MM.1S (cell line): ENCODE results near the gene PTPRC.

Experiments
- DNase-seq: peaks from one replicate; pipeline ENCODE4 v3.0.0-alpha.2; 2015
- H2AFZ ChIP-seq: fragments of 300-600 bp; sonication (generic); 2 replicates; pipeline ENCODE4 v1.6.0; 2016; ENCODE audit warnings: antibody characterized with exemption, low read length
- H3F3A ChIP-seq: fragments of 300-600 bp; sonication (generic); 2 replicates; pipeline ENCODE4 v1.6.1; 2016; ENCODE audit warnings: mild to moderate bottlenecking, antibody characterized with exemption, low read length, moderate library complexity, mixed read lengths; ENCODE audit not compliant: insufficient read depth
- H3K27ac ChIP-seq: fragments of 300-600 bp; sonication (generic); 2 replicates; pipeline ENCODE4 v1.5.1; 2016; ENCODE audit warnings: mild to moderate bottlenecking, low read length
- H3K27me3 ChIP-seq: fragments of 300-600 bp; sonication (generic); replicated peaks from 2 replicates; pipeline ENCODE4 v1.6.0; 2016; ENCODE audit warnings: low read length; ENCODE audit not compliant: insufficient read depth
- H3K36me3 ChIP-seq: fragments of 300-600 bp; sonication (generic); replicated peaks from 2 replicates; pipeline ENCODE4 v1.6.1; 2016; ENCODE audit warnings: mild to moderate bottlenecking, low read length, mixed read lengths; ENCODE audit not compliant: insufficient read depth
- H3K4me1 ChIP-seq: fragments of 300-600 bp; sonication (generic); 2 replicates; pipeline ENCODE4 v1.6.1; 2016; ENCODE audit warnings: low read length, mixed read lengths
- H3K4me2 ChIP-seq: fragments of 300-600 bp; sonication (generic); 2 replicates; pipeline ENCODE4 v1.6.0; 2016; ENCODE audit warnings: low read depth, low read length
- H3K4me3 ChIP-seq: fragments of 300-600 bp; sonication (generic); 2 replicates; pipeline ENCODE4 v1.5.1; 2016; ENCODE audit warnings: low read length, mixed read lengths
- H3K79me2 ChIP-seq: fragments of 300-600 bp; sonication (generic); 2 replicates; pipeline ENCODE4 v1.6.1; 2016; ENCODE audit warnings: mixed run types, low read length, mixed read lengths
- H3K9ac ChIP-seq: fragments of 300-600 bp; sonication (generic); 2 replicates; pipeline ENCODE4 v1.6.1; 2016; ENCODE audit warnings: low read length, mixed read lengths
- H3K9me2 ChIP-seq: fragments of 300-600 bp; sonication (generic); replicated peaks from 2 replicates; pipeline ENCODE4 v1.6.1; 2016; ENCODE audit warnings: mild to moderate bottlenecking, low read length, mixed read lengths; ENCODE audit not compliant: insufficient read depth
- H3K9me3 ChIP-seq: fragments of 300-600 bp; sonication (generic); replicated peaks from 2 replicates; pipeline ENCODE4 v1.6.1; 2016; ENCODE audit warnings: mild to moderate bottlenecking, low read length, mixed read lengths; ENCODE audit not compliant: insufficient read depth
- H4K20me1 ChIP-seq: fragments of 300-600 bp; sonication (generic); 2 replicates; pipeline ENCODE4 v1.6.1; 2016; ENCODE audit warnings: mild to moderate bottlenecking, low read length, moderate library complexity, mixed read lengths; ENCODE audit not compliant: insufficient read depth
- CTCF ChIP-seq: fragments of 300-600 bp; sonication (generic); IDR thresholded peaks from 2 replicates; pipeline ENCODE4 v1.5.1; 2016; ENCODE audit warnings: antibody characterized with exemption, low read length, mixed read lengths
- EZH2 ChIP-seq: fragments of 300-600 bp; sonication (generic); optimal IDR thresholded peaks from 2 replicates; pipeline ENCODE3; 2017; ENCODE audit warnings: low read depth, mild to moderate bottlenecking, antibody characterized with exemption, low read length, mixed read lengths
- EZH2phosphoT487 ChIP-seq: fragments of 300-600 bp; sonication (generic); IDR thresholded peaks from 2 replicates; pipeline ENCODE4 v1.6.1; 2018; ENCODE audit warnings: antibody characterized with exemption, low read length

PTPRC gene

GRCh38 chr1:198669771-198670170 is 30.9 kb downstream of the PTPRC start:
- Histone ChIP-seq H3K9ac (no peak overlapping the region), H3K4me1 (peaks cover 42% of the 10 kb centered on the region), H2AFZ (no peak overlapping the region), H3F3A (peaks cover 20% of the 10 kb centered on the region), H3K27me3 (no peaks in the 10 kb centered on the region), H4K20me1 (no peaks in the 10 kb centered on the region), H3K36me3 (no peaks in the 10 kb centered on the region), H3K79me2 (no peaks in the 10 kb centered on the region), H3K9me3 (no peaks in the 10 kb centered on the region), H3K4me2 (peak overlapping the region; percentile 29; the same call in 1 of the 2 replicates), H3K9me2 (no peaks in the 10 kb centered on the region), H3K4me3 (no peak overlapping the region), H3K27ac (peak overlapping the region; percentile 75)
- DNase-seq: no peak
- TF ChIP-seq EZH2: no peak
- no peak for TF ChIP-seq EZH2phosphoT487
- no peak for TF ChIP-seq CTCF

GRCh38 chr1:198671136-198671535 is 32.3 kb downstream of the PTPRC start:
- Histone ChIP-seq H3K27ac (no peak overlapping the region; the same call in 1 of the 2 replicates), H3K4me2 (0 out of 2 replicates have a peak overlapping the region, but pooled peaks have one; percentile 13)

GRCh38 chr1:198672124-198672523 is 33.3 kb downstream of the PTPRC start:
- Histone ChIP-seq H3F3A (peaks cover 20% of the 10 kb centered on the region), H3K27ac (no peak overlapping the region), H3K36me3 (no peaks in the 10 kb centered on the region), H3K9me2 (no peaks in the 10 kb centered on the region), H3K27me3 (no peaks in the 10 kb centered on the region), H3K4me2 (no peak overlapping the region), H4K20me1 (no peaks in the 10 kb centered on the region), H3K79me2 (no peaks in the 10 kb centered on the region), H3K4me1 (peaks cover 42% of the 10 kb centered on the region), H2AFZ (no peak overlapping the region), H3K4me3 (no peak overlapping the region), H3K9ac (no peak overlapping the region), H3K9me3 (no peaks in the 10 kb centered on the region)
- DNase-seq: no peak
- no peak for TF ChIP-seq EZH2
- TF ChIP-seq CTCF: no peak

More at GRCh38 chr1:198671136-198671535, 32.3 kb downstream of the PTPRC start:
- H3F3A ChIP-seq: peaks cover 20% of the 10 kb centered on the region
- H2AFZ ChIP-seq: no peak overlapping the region
- H3K36me3 ChIP-seq: no peaks in the 10 kb centered on the region
- no peaks in the 10 kb centered on the region for H3K9me3 ChIP-seq
- no peaks in the 10 kb centered on the region for H3K9me2 ChIP-seq
- no peaks in the 10 kb centered on the region for H3K27me3 ChIP-seq
- no peaks in the 10 kb centered on the region for H3K79me2 ChIP-seq
- no peak overlapping the region for H3K9ac ChIP-seq
- no peak overlapping the region for H3K4me3 ChIP-seq
- TF ChIP-seq EZH2 (no peak), CTCF (no peak), EZH2phosphoT487 (no peak)
- H3K4me1 ChIP-seq: peaks cover 42% of the 10 kb centered on the region
- peak; percentile 53 for DNase-seq
- no peaks in the 10 kb centered on the region for H4K20me1 ChIP-seq
